MG63 (cell line): Measurements from ENCODE around the gene THSD4. TPM values are rescaled to one million over a fixed set of nuclear protein-coding genes. Genes with fewer than 3 reads are reported as not detected.
A peak's percentile ranks its signal among the peaks of the same experiment; 100 is the strongest.
"Not testable (repeated sequence)": the region's sequence is repeated elsewhere in the genome, so short reads cannot be mapped to it uniquely, and the experiment has no call there.

Experiments
- DNase-seq: peaks from one replicate; pipeline ENCODE4 v3.0.0-alpha.2; 2020
- H3K27me3 ChIP-seq: fragments of 250-450 bp; sonication (Bioruptor Pico); 2 replicates; pipeline ENCODE4 v1.5.1; 2020; ENCODE audit warnings: mild to moderate bottlenecking, moderate library complexity
- H3K36me3 ChIP-seq: fragments of 250-450 bp; sonication (Bioruptor Pico); 2 replicates; pipeline ENCODE4 v1.5.1; 2020; ENCODE audit warnings: mild to moderate bottlenecking, moderate library complexity
- H3K4me3 ChIP-seq: fragments of 250-450 bp; sonication (Bioruptor Pico); 2 replicates; pipeline ENCODE4 v1.5.1; 2020; ENCODE audit warnings: mild to moderate bottlenecking, moderate library complexity
- H3K9me3 ChIP-seq: fragments of 250-450 bp; sonication (Bioruptor Pico); 2 replicates; pipeline ENCODE4 v1.5.1; 2020; ENCODE audit warnings: mild to moderate bottlenecking, moderate library complexity
- total RNA-seq: library from RNA; depleted of rRNA; stranded (reverse); fragments of >200 nt; shearing (Covaris generic); gene quantifications from 2 replicates; pipeline ENCODE4 v1.2.3, GENCODE V29; 2014; ENCODE audit warnings: low replicate concordance

The THSD4 gene
- total RNA-seq, 1 experiment from 2014 or later, result 10.2 TPM

- no peak overlapping the region for H3K4me3 ChIP-seq
- 0 out of 2 replicates have a peak, but pooled peaks cover 1% of the 10 kb centered on the region for H3K9me3 ChIP-seq
- no peak for DNase-seq
- H3K27me3 ChIP-seq, result no peaks in the 10 kb centered on the region
- no peaks in the 10 kb centered on the region for H3K36me3 ChIP-seq
These were observed 591.4 kb downstream of the THSD4 start for GRCh38 chr15:71706461-71707229.

- Histone ChIP-seq H3K9me3 (0 out of 2 replicates have a peak, but pooled peaks cover 3% of the 10 kb centered on the region), H3K4me3 (no peak overlapping the region), H3K36me3 (no peaks in the 10 kb centered on the region), H3K27me3 (no peaks in the 10 kb centered on the region)
- no peak for DNase-seq
These were observed 592.2 kb downstream of the THSD4 start for GRCh38 chr15:71707230-71708050.

DNA sequence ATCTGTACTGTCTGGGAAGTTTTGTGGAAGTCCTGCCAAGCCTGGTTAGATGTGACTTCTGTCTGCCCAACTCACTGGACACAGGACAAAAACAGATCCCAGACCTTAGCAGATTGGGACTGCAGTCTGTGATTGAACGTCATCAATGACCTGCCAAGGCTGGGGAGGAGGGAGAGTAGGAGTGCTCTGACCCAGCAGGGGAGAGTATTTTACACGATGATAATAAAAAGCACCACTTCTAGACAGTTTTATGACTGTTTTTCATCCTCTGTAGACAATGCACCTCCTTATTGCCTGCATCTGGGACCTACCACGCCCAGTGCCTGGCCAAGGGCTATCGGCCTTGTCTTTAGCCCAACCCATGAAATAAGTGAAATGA is 592.8 kb downstream of the THSD4 start:
- Histone ChIP-seq H3K27me3 (no peaks in the 10 kb centered on the region), H3K4me3 (no peak overlapping the region), H3K9me3 (0 out of 2 replicates have a peak, but pooled peaks cover 3% of the 10 kb centered on the region), H3K36me3 (no peaks in the 10 kb centered on the region)
- DNase-seq, result no peak

GRCh38 chr15:71708741-71709140 is 593.5 kb downstream of the THSD4 start:
- Histone ChIP-seq H3K27me3 (no peaks in the 10 kb centered on the region), H3K9me3 (0 out of 2 replicates have a peak, but pooled peaks cover 3% of the 10 kb centered on the region), H3K4me3 (no peak overlapping the region), H3K36me3 (no peaks in the 10 kb centered on the region)
- no peak for DNase-seq

DNA sequence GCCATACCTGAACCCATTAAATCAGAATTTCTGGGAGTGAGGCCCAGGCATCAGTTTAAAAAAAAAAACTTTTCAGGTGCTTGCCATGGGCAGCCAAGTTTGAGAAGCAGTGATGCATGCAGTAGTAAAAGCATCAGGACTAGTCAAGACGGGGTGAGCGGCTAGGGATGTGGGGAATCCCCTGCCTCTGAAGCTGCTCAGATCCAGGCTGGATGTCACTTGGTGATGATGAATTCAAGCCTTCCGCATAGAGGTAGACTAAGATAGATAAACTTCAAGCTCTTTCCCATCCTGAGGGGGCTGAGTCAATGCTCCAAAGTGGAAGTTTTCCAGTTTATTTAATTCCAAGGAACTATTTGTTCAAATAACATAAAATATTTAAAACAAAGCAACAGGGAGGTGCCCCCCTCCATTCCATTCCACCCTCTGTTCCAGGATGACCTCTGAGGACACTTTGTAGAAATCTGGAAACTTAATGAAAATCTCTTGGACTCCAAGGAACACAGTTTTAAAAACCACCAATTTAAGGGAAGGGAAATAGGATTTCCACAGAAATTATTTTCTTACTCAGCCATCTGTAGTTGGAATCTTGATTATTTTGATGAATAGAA is 594.6 kb downstream of the THSD4 start:
- Histone ChIP-seq H3K36me3 (no peaks in the 10 kb centered on the region), H3K9me3 (0 out of 2 replicates have a peak, but pooled peaks cover 3% of the 10 kb centered on the region), H3K4me3 (no peak overlapping the region), H3K27me3 (no peaks in the 10 kb centered on the region)
- no peak for DNase-seq

- Histone ChIP-seq H3K9me3 (0 out of 2 replicates have a peak, but pooled peaks cover 3% of the 10 kb centered on the region), H3K27me3 (no peaks in the 10 kb centered on the region), H3K36me3 (no peaks in the 10 kb centered on the region), H3K4me3 (no peak overlapping the region)
- no peak for DNase-seq
These were observed 596.9 kb downstream of the THSD4 start for GRCh38 chr15:71712182-71712581.

- Histone ChIP-seq H3K27me3 (no peaks in the 10 kb centered on the region), H3K36me3 (no peaks in the 10 kb centered on the region), H3K4me3 (no peak overlapping the region), H3K9me3 (0 out of 2 replicates have a peak, but pooled peaks cover 3% of the 10 kb centered on the region)
- DNase-seq, result no peak
These were observed 598.0 kb downstream of the THSD4 start for GRCh38 chr15:71713191-71713809.

GRCh38 chr15:71715914-71716313 is 600.6 kb downstream of the THSD4 start:
- H3K9me3 ChIP-seq, result 0 out of 2 replicates have a peak, but pooled peaks cover 3% of the 10 kb centered on the region
- no peaks in the 10 kb centered on the region for H3K36me3 ChIP-seq
- H3K27me3 ChIP-seq, result no peaks in the 10 kb centered on the region
- DNase-seq, result no peak
- no peak overlapping the region for H3K4me3 ChIP-seq

DNA sequence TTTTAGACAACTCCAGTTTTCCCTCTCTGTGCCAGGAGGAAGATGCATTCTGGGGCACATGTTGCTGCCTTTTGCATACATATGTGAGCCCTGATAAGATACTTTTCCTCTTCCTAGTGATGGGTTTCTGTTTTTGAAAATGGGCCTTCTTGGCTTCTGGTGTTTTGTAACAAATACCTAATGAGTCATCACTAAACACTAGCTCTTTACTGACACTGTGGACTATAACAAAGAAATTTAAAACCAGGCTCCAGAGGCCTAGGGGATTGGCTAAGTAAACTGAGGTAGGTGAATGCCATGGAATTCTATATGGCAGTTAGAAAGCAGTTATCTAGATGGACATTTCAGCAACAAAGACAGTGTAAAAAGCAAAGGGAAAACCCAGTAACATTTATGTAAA is 601.7 kb downstream of the THSD4 start:
- Histone ChIP-seq H3K36me3 (no peaks in the 10 kb centered on the region), H3K9me3 (no peaks in the 10 kb centered on the region), H3K4me3 (no peak overlapping the region), H3K27me3 (no peaks in the 10 kb centered on the region)
- no peak for DNase-seq

- DNase-seq, result no peak
- no peaks in the 10 kb centered on the region for H3K36me3 ChIP-seq
- no peaks in the 10 kb centered on the region for H3K27me3 ChIP-seq
- H3K4me3 ChIP-seq, result no peak overlapping the region
- no peaks in the 10 kb centered on the region for H3K9me3 ChIP-seq
These were observed 603.0 kb downstream of the THSD4 start for GRCh38 chr15:71718116-71718910.

DNA sequence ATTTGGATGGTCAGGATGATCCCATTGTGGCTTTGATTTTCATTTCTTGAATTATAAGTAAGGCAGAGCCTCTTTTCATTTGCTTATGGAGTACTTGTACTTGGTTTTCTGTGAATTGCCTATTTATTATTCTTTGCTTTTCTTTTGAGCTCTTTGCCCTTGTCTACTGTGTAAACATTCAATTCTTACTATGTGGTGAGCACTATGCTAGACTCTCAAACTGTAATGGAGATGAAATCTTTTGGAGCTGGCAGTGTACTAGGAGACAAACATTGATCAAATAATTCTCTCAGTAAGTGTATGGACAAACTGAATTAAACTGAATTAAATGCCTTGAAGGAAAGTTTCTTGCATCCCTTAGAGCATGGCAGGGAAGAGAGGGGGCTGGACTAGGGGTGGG is 608.1 kb downstream of the THSD4 start:
- Histone ChIP-seq H3K4me3 (no peak overlapping the region), H3K9me3 (no peaks in the 10 kb centered on the region), H3K36me3 (no peaks in the 10 kb centered on the region), H3K27me3 (no peaks in the 10 kb centered on the region)
- no peak for DNase-seq

- not testable (repeated sequence) for H3K4me3 ChIP-seq, DNase-seq, H3K36me3 ChIP-seq, H3K27me3 ChIP-seq, H3K9me3 ChIP-seq
These were observed 610.1 kb downstream of the THSD4 start for GRCh38 chr15:71725207-71725955.

DNA sequence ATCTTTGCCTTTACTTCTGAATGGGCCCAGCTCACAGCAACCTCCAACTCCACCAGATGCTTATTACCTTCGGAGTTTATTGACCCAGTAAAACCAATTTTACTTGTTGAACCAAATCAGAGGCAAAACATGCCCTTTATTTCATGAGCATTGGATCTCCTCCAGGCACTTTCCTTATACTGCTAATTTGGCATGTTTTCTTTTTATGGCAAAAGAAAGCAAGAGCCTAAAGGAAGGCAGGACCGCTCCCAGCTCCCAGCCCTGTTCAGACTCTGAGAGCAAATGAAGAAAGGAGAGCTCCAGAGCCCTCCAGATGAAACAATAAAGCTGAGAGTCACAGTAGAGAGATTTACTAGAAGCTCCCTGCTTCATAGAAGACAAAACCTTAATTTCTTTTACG is 613.6 kb downstream of the THSD4 start:
- Histone ChIP-seq H3K27me3 (no peaks in the 10 kb centered on the region), H3K4me3 (no peak overlapping the region), H3K36me3 (no peaks in the 10 kb centered on the region), H3K9me3 (no peaks in the 10 kb centered on the region)
- DNase-seq, result no peak

- no peaks in the 10 kb centered on the region for H3K9me3 ChIP-seq
- H3K36me3 ChIP-seq, result no peaks in the 10 kb centered on the region
- DNase-seq, result no peak
- H3K4me3 ChIP-seq, result no peak overlapping the region
- no peaks in the 10 kb centered on the region for H3K27me3 ChIP-seq
These were observed 614.0 kb downstream of the THSD4 start for GRCh38 chr15:71729319-71729718.

DNA sequence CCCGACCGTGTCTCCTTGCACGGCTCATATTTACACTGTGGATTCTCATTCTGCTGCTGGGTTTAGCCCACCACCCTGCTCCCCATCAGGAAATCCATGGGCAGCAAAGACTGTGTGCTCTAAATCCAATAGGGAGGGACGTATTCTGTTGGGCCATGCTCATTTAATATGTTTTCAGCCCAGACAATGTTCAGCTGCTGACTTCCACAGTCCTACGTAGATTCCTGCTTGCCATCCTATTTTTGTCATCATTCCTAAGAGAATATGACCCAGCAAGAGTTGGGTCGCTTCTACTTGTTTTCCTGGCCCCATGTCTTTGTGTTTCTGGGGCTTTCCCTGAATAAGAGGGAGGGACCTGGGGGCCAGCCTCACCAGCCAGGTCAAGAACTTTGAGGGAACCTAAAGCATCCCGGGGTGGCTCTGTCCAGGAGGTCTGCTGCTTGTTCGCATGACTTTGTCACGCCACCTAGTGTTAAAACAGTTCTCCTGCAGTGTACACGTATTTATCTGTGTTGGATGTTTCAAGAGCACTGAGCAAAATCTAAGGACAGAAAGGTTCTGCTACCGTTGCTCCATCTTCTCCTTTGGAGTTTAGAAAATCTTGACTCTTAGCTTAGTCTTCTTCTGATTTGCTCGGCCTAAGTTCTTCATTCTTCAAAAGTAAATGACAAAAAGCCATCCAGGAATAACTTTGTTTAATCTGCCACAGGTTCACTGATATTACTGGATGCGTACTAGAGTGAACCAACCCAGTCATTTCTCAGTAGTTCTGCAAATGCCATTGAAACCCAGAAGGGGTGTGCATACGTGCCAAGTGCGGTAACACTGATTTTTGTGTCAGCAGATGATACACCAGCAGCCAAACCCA is 615.2 kb downstream of the THSD4 start:
- Histone ChIP-seq H3K4me3 (no peak overlapping the region), H3K9me3 (no peaks in the 10 kb centered on the region)
- peak; percentile 28 for DNase-seq

More for the DNA sequence above, 615.2 kb downstream of the THSD4 start:
- Histone ChIP-seq H3K27me3 (no peaks in the 10 kb centered on the region), H3K36me3 (no peaks in the 10 kb centered on the region)
